Upper lobe of left lung (tissue), 6 donors: ENCODE measurements around the gene ANKHD1. TPM values are rescaled to one million over a fixed set of nuclear protein-coding genes. Genes with fewer than 3 reads are reported as not detected.
"Not testable (repeated sequence)": the region's sequence is repeated elsewhere in the genome, so short reads cannot be mapped to it uniquely, and the experiment has no call there.

Source experiments
- ATAC-seq, 2 donors: fragments of 200-7000 bp; cut with Tn5 transposase; one replicate each; pipeline ENCODE4 v1.9.1; 2022; ENCODE audit warnings: mild to moderate bottlenecking in 2 of 2, moderate library complexity in 2 of 2; ENCODE audit not compliant: low FRiP score in 2 of 2
- DNase-seq, 2 donors: peaks; one replicate each; pipeline ENCODE4 v3.0.0-alpha.2; 2019 to 2020
- H3K27ac ChIP-seq, 4 donors: fragments of 200-600 bp; sonication (generic); one replicate each; pipeline ENCODE4 v1.5.1; 2016 to 2019
- H3K27me3 ChIP-seq, 4 donors: fragments of 200-600 bp; sonication (generic); one replicate each; pipeline ENCODE4 v1.5.1; 2017 to 2019
- H3K36me3 ChIP-seq, 4 donors: fragments of 200-600 bp; sonication (generic); one replicate each; pipeline ENCODE4 v1.5.1; 2016 to 2019
- H3K4me1 ChIP-seq, 4 donors: fragments of 200-600 bp; sonication (generic); one replicate each; pipeline ENCODE4 v1.5.1; 2018 to 2019
- H3K4me3 ChIP-seq, 4 donors: fragments of 200-600 bp; sonication (generic); one replicate each; pipeline ENCODE4 v1.5.1; 2017 to 2019; ENCODE audit warnings: mild to moderate bottlenecking in 2 of 4, moderate library complexity in 1 of 4
- H3K9me3 ChIP-seq, 4 donors: fragments of 200-600 bp; sonication (generic); one replicate each; pipeline ENCODE4 v1.5.1; 2018 to 2019
- EP300 ChIP-seq, 4 donors: sonication (generic); formaldehyde crosslinking; IDR thresholded peaks; one replicate each; pipeline ENCODE4 v1.5.1; 2017; ENCODE audit warnings: antibody characterized with exemption in 4 of 4, control low read depth in 2 of 4
- POLR2A ChIP-seq, 4 donors: fragments of 450-650 bp; IDR thresholded peaks; one replicate each; pipeline ENCODE4 v1.5.1; 2016 to 2017; ENCODE audit warnings: antibody characterized with exemption in 4 of 4, mild to moderate bottlenecking in 2 of 4
- POLR2AphosphoS5 ChIP-seq, 2 donors: sonication (generic); formaldehyde crosslinking; IDR thresholded peaks; one replicate each; pipeline ENCODE4 v1.5.1; 2017; ENCODE audit warnings: antibody characterized with exemption in 2 of 2
- WGBS, 2 donors: methylation state at CpG; one replicate each; pipeline ENCODE4 v1.1.5; 2017 to 2018; 5-methylcytosine and 5-hydroxymethylcytosine counted together
- total RNA-seq, 6 donors: library from RNA; depleted of rRNA in 4 of 6; stranded (reverse); fragments of >200 nt in 4 of 6; gene quantifications; one replicate each; pipeline versions ENCODE4 v1.1.0 to v1.2.1, GENCODE V29; 2016 to 2021
- TF ChIP-seq, protein P1 (sequence below), 6 experiments: fragments of 450-650 bp in 4 of 6; fragments of 200-600 bp in 2 of 6; sonication (generic) in 2 of 6; IDR thresholded peaks; one replicate each; pipeline ENCODE4 v1.5.1; 2016 to 2019; ENCODE audit warnings: antibody characterized with exemption in 6 of 6
- donor health status: DM: no; HTN: no; CAD: no; lungs with moderate emphysema.
- donor health status: DM: no; HTN: yes; CAD: no; lungs with severe emphysema.

Gene ANKHD1
- total RNA-seq, 6 donors from 2014 or later, result 97.0 to 338 (median 135) TPM

DNA sequence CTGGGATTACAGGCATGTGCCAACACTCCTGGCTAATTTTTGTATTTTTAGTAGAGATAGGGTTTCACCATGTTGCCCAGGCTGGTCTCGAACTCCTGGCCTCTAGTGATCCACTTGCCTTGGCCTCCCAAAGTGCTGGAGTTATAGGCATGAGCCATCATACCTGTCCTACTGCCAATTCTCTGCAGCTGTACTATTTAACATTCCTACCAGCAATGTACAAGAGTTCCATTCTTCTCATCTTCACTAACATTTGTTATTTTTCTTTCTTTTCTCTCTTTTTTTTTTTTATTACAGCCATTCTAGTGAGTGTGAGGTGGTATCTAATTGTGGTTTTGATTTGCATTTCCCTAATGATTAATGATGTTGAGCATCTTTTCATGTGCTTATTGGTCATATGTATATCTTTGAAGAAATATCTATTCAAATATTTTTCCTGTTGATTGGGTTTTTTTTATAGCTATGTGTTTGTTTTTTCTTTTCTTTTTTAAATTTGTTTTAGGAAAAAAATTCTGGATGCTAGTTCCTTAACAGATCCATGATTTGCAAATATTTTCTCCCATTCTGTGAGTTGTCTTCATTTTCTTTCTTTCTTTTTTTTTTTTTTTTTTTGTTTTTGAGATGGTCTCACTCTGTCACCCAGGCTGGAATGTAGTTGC, 17.4 kb downstream of the ANKHD1 start:
- Histone ChIP-seq H3K27me3 (no peaks in the 10 kb centered on the region), H3K27ac (no peak overlapping the region), H3K9me3 (no peaks in the 10 kb centered on the region), H3K4me3 (no peak overlapping the region), H3K36me3 (peaks cover 0 to 4% (median 0%) of the 10 kb centered on the region in 4 donors), H3K4me1 (peaks cover 0 to 26% (median 12%) of the 10 kb centered on the region in 4 donors)
- WGBS, 2 donors, result 95 to 100% methylated on average over 1 of the region's 1 CpG
- TF ChIP-seq POLR2AphosphoS5 (IDR thresholded peaks at IDR 0.05) (no peak), POLR2A (IDR thresholded peaks at IDR 0.05) (no peak), EP300 (IDR thresholded peaks at IDR 0.05) (no peak)
- TF ChIP-seq, protein P1, sequence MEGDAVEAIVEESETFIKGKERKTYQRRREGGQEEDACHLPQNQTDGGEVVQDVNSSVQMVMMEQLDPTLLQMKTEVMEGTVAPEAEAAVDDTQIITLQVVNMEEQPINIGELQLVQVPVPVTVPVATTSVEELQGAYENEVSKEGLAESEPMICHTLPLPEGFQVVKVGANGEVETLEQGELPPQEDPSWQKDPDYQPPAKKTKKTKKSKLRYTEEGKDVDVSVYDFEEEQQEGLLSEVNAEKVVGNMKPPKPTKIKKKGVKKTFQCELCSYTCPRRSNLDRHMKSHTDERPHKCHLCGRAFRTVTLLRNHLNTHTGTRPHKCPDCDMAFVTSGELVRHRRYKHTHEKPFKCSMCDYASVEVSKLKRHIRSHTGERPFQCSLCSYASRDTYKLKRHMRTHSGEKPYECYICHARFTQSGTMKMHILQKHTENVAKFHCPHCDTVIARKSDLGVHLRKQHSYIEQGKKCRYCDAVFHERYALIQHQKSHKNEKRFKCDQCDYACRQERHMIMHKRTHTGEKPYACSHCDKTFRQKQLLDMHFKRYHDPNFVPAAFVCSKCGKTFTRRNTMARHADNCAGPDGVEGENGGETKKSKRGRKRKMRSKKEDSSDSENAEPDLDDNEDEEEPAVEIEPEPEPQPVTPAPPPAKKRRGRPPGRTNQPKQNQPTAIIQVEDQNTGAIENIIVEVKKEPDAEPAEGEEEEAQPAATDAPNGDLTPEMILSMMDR (IDR thresholded peaks at IDR 0.05), result no peak
- DNase-seq (no peak), ATAC-seq (no peak)

DNA sequence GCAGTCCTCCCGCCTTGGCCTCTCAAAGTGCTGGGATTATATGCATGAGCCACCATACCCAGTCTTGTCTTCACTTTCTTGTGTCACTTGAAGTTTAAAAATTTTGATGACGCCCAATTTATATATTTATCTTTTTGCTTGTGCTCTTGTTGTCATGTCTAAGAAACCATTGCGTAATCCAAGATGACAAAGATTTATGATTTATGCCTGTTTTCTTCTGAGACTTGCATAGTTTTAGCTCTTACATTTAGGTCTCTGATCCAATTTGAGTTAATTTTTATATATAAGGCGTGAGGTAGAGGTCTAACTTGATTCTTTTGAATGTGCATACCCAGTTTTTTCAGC, 18.6 kb downstream of the ANKHD1 start:
- no peak for ATAC-seq
- WGBS, 2 donors, result 92 to 93% methylated on average over 4 of the region's 4 CpGs
- Histone ChIP-seq H3K4me3 (no peak overlapping the region), H3K4me1 (peaks cover 0 to 25% (median 12%) of the 10 kb centered on the region in 4 donors), H3K36me3 (peaks cover 0 to under 1% (median 0%) of the 10 kb centered on the region in 4 donors), H3K27me3 (no peaks in the 10 kb centered on the region), H3K27ac (peak overlapping the region in 1 of 4 donors; percentile 39), H3K9me3 (no peaks in the 10 kb centered on the region)
- no peak for TF ChIP-seq POLR2AphosphoS5 (IDR thresholded peaks at IDR 0.05)
- TF ChIP-seq, protein P1 (IDR thresholded peaks at IDR 0.05), result no peak
- TF ChIP-seq EP300 (IDR thresholded peaks at IDR 0.05), result no peak
- TF ChIP-seq POLR2A (IDR thresholded peaks at IDR 0.05), result no peak
- no peak for DNase-seq

DNA sequence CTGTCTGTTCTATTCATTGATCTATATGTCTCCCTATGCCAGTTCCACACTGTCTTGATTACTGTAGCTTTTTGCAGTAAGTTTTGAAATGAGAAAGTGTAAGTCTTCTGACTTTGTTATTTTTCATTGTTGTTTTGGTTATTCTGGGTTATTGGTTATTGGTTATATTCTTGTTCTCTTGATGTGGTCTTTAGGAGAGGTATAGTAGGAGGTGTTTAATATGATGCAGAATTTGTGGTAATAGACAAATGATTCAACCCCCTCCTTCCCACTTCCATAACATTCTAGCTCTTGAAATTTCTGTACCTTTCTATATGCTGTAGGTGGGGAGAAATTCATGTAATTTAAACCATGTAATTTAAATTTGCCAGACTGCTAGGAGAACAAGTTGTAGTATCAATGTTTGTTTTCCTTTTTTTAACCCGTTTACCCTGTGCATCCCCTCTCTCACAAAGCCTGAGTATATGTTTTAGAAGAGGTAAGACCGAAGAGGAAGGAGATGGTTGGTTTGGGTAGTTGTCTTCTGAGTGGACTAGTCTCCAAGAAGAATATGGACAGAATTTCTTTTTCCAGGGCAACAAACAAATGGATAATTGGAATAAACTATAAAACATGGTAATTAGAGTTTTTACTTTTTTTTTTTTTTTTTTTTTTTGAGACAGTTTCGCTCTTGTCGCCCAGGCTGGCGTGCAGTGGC, 19.2 kb downstream of the ANKHD1 start:
- H3K4me3 ChIP-seq, result no peak overlapping the region
- no peaks in the 10 kb centered on the region for H3K27me3 ChIP-seq
- TF ChIP-seq POLR2A (IDR thresholded peaks at IDR 0.05), result no peak
- TF ChIP-seq POLR2AphosphoS5 (IDR thresholded peaks at IDR 0.05), result no peak
- TF ChIP-seq, protein P1 (IDR thresholded peaks at IDR 0.05), result no peak
- no peak for TF ChIP-seq EP300 (IDR thresholded peaks at IDR 0.05)
- H3K36me3 ChIP-seq, result no peaks in the 10 kb centered on the region
- ATAC-seq, result no peak
- DNase-seq, result no peak
- WGBS, 2 donors, result 79 to 91% methylated on average over 5 of the region's 5 CpGs
- H3K9me3 ChIP-seq, result no peaks in the 10 kb centered on the region
- H3K4me1 ChIP-seq, result peaks cover 0 to 26% (median 12%) of the 10 kb centered on the region in 4 donors
- H3K27ac ChIP-seq, result no peak overlapping the region

DNA sequence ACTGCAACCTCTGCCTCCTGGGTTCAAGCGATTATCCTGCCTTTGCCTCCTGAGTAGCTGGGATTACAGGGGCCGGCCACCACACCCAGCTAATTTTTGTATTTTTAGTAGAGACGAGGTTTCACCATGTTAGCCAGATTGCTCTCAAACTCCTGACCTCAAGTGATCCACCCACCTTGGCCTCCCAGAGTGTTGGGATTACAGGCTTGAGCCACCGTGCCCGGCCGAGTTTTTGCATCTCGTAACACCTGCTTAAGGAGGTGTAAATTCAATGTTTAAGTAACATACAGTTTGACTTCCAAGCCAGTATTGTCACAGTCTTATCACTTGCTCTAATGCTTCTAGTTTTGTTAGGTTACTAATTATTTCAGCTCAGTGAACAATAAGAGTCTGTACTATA, 19.7 kb downstream of the ANKHD1 start:
- H3K9me3 ChIP-seq, H3K4me3 ChIP-seq, H3K27ac ChIP-seq, H3K27me3 ChIP-seq, ATAC-seq, DNase-seq, H3K36me3 ChIP-seq: not testable (repeated sequence)
- H3K4me1 ChIP-seq, result peaks cover 0 to 30% (median 13%) of the 10 kb centered on the region in 4 donors
- WGBS, 2 donors, result 82 to 87% methylated on average over 7 of the region's 7 CpGs

DNA sequence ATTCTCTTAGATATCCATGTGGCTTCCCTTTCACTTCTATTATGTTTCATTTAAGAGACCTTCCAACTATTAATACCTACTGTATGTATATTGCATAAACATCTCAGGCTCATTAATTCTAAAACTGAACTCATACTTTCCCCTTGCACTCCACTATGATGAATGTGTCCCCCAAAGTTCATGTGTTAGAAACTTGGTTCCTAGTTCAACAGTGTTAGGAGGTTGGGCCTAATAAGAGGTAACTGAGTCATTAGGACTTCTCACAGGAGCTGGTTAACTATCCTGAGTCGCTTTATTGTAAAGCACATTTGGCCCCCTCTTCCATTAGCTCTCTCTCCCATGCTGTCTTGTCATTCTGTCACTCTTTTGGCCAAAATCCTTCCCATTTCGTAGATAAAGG, 22.0 kb downstream of the ANKHD1 start:
- Histone ChIP-seq H3K4me1 (peaks cover 0 to 29% (median 15%) of the 10 kb centered on the region in 4 donors), H3K27me3 (no peaks in the 10 kb centered on the region), H3K27ac (no peak overlapping the region), H3K36me3 (no peaks in the 10 kb centered on the region), H3K9me3 (no peaks in the 10 kb centered on the region), H3K4me3 (no peak overlapping the region)
- 95 to 97% methylated on average over 2 of the region's 2 CpGs for WGBS, 2 donors
- no peak for DNase-seq
- TF ChIP-seq, protein P1 (IDR thresholded peaks at IDR 0.05), result no peak
- TF ChIP-seq POLR2A (IDR thresholded peaks at IDR 0.05), result no peak
- TF ChIP-seq EP300 (IDR thresholded peaks at IDR 0.05), result no peak
- no peak for TF ChIP-seq POLR2AphosphoS5 (IDR thresholded peaks at IDR 0.05)
- ATAC-seq, result no peak
